Peyer's patch (tissue), 4 donors: ENCODE measurements around the gene ZC3H18.

ENCODE experiments used
- CTCF ChIP-seq, 6 experiments: fragments of 450-650 bp in 4 of 6; fragments of 200-600 bp in 2 of 6; sonication (generic) in 1 of 6; IDR thresholded peaks; one replicate each; pipeline ENCODE4 v1.5.1; 2017 to 2019; ENCODE audit warnings: antibody characterized with exemption in 6 of 6, mild to moderate bottlenecking in 3 of 6, moderate library complexity in 1 of 6
- POLR2A ChIP-seq, 2 donors: fragments of 450-650 bp; IDR thresholded peaks; one replicate each; pipeline ENCODE4 v1.5.1; 2017; ENCODE audit warnings: antibody characterized with exemption in 2 of 2, mild to moderate bottlenecking in 2 of 2, moderate library complexity in 2 of 2

GRCh38 chr16:88616736-88617135 is 46.5 kb downstream of the ZC3H18 start:
- TF ChIP-seq CTCF (IDR thresholded peaks at IDR 0.05) (no peak), POLR2A (IDR thresholded peaks at IDR 0.05) (no peak)
